GM18499 (cell line): ENCODE data around the gene ARHGAP23.
A peak's percentile ranks its signal among the peaks of the same experiment; 100 is the strongest.

Experiments
- ATAC-seq: cut with Tn5 transposase; IDR thresholded peaks from one replicate; pipeline ENCODE4 v1.9.1; 2021; ENCODE audit warnings: moderate number of reproducible peaks; ENCODE audit not compliant: insufficient read depth, unreplicated experiment

Gene ARHGAP23

GRCh38 chr17:38542286-38542685 is 114.0 kb downstream of the ARHGAP23 start:
- ATAC-seq: no peak

DNA sequence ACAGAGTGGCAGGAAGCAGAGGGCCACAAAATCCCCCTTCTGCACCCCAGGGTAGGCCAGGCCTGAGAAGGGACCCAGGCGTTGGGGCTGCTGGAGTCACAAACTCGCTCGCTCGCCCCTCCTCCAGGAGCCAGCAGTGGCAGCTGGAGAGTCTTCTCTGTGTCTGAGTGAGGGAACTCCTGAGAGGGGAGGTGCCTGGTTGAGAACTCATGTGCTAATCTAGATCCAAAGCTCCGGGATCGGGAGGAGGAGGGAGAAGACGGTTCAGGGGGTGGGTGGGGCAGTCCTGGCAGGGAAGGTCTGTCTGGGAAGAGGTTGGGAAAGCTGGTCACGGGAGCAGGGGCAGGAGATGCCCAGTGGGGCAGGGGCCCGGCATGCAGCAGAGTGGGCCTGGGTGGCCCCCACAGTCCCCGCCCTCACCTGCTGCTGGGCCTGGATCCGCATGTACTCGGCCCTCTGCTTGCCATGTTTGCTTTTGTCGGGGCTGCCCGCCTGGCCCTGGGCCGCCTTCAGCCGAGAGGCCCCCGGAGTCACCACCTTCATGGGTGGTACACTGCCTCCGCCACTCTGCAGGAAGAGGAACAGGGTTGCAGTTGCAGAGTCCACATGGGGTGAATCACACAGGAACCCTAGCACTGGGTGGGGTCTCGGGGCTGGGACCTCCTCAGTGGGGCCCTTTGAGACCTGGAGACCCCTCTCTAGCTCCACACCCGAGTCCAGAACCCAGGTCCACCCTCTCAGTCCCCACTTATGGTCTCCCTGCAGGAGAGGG is 115.3 kb downstream of the ARHGAP23 start:
- ATAC-seq: no peak

DNA sequence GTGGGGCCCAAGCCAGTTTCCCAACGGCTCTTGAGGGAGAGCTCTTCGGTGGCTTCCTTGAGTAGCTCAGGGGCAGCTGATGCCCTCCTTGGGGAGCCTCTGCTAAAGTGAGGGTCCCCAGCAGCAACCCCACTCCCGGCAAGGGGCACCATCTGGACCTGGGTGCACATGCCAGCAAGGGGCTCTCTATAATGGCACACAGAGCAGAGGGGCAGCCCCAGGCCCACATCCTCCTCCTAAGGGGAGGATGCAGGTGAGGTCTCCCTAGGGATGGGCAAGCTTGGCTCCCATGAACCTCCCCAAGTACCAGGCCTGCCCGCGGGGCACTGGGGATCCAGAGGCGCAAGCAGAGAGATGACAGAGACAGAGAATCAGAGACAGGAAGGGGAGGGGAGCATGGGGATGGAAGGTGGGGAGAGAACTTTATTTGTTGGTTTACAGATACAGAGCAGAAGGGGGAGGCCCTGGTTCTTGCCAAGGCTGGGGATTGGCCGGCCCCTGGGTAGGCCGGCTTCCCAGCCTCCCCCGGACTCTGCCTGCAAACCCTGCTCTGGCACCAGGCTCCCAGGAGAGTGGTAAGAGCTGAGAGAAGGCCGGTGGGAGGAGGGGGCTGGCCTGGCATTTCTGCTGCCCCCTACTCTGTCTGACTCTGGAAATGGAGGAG is 116.0 kb downstream of the ARHGAP23 start:
- ATAC-seq: no peak

DNA sequence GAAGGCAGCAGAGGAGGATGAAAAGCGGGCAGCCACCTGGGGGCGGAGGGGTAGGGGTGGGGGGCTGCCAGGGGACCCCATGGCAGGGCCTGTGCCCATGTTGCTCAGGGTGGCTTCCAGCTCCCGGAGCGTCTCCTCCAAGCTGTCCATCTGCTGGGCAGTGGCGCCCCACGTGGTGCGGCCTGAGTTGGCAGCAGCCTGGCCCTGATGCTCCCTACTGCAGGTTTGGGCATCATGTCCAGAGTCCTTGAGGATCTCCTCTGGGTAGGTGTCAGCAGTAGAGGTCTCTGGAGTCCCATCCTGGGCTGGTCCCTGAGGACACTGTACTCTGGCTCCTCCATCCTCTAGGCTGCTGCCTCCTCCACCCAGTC is 116.6 kb downstream of the ARHGAP23 start:
- ATAC-seq: no peak

DNA sequence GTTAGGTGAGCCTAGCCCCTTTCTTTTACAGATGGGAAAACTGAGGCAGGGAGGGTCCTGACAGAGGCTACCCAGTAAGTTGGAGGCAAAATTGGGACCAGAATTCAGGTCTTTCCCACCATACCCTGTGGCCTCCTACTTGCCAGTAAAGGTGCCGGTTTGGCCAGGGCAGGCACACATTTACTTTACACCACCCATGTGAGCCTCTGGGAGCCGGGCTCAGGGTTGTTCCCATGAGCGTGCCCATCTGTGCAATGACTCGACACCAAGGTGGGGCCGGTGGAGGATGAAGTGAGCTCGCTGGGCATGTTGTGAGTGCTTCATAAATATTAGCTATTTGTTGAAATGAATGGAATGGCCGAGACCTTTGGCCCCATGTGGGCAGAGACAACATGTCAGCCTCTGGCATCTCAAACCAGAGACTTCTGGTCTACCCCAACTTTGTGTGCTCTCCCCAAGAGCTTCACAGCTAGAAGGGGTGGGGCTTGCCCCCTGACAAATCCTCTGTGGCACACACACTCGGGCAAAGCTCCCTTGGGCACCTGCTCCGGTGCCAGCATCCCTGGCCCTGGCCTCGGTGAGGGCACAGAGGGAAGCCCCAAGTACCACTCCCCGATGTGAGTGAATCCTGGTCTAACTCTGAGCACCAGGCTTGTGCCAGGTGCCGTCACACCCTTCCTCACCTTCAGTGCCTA is 117.4 kb downstream of the ARHGAP23 start:
- ATAC-seq: no peak

DNA sequence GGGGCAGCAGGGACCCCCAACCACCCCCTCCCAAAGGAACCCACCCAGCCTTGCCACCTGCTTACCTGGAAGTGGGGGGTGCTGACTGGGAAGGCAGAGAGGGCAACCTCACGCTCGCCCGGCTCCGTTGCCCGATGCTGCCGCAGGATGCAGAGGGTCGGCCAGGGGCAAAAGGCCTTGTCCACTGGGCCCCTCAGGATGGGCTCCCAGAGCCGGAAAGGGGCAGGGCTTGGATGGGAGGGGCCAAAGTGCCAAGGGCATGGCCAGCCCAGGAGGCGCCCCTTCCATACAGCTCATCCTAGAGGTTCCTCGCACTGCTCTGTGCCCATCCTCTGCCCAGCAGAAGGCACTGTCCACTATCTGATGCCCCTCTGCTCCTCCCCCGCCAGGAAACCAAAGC is 118.1 kb downstream of the ARHGAP23 start:
- no peak for ATAC-seq

- no peak for ATAC-seq
These were observed 119.2 kb downstream of the ARHGAP23 start for GRCh38 chr17:38547444-38547843.

DNA sequence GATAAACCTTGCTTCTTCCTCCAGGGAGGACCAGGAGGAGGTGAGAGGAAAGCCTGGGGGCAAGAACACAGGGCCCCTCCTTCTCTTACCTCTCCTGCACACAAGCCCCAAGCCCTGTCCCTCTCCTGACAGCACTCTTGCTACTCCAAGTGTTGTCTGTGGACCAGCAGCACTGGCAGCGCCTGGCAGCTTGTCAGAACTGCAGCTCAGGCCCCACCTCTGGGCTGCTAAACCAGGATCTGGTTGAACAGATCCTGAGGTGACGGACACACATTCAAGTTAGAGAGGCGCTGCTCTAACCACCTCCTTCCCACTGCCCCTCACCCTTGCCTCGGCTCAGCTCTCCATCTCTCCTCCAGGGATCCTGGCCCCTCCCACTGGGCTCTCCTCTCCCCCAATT is 121.0 kb downstream of the ARHGAP23 start:
- no peak for ATAC-seq

- ATAC-seq: no peak
These were observed 122.4 kb downstream of the ARHGAP23 start for GRCh38 chr17:38550661-38551060.

- no peak for ATAC-seq
These were observed 122.9 kb downstream of the ARHGAP23 start for GRCh38 chr17:38551121-38551520.

- ATAC-seq: no peak
These were observed 124.1 kb downstream of the ARHGAP23 start for GRCh38 chr17:38552343-38552742.

DNA sequence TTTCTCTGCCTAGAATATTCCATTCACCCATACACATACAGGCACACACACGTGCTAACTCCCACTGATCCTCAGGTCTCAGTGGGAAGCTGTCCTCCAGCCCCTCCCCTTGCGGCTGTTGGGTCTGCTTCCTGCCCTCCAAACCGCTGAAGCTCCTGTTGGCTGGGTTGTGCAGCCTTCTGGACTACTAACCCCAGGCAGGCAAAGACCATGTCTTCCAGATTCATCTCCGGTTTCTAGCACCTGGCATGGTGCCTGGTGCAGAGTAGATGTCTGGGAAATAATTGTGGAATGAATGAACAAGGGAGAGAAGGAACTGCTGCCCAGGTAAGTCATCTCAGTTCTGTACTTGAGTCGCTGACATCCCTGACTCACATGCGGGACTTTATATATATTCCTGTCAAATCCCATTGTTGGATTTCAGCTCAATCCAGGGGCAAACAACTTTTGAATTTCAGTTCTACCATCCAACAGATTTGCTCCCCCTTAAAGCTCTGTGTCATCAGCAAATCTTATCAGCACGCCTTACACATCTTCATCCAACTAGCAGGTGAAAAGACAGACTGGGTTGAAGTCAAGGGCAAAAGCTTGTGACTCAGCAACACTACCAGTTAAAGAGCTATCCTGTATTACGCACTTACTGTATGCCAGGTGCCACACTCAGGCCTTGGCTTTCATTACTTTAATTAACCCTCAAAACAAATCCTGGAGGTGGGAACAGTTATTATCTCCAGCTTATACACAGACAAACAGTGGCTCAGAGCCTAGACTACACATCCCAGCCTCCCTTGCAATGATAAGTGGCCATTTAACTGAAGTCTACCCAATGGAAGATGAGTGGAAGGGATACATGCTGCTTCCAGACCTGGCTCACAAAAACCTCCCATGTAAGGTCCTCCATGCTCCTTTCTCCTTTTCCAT is 126.4 kb downstream of the ARHGAP23 start:
- no peak for ATAC-seq

DNA sequence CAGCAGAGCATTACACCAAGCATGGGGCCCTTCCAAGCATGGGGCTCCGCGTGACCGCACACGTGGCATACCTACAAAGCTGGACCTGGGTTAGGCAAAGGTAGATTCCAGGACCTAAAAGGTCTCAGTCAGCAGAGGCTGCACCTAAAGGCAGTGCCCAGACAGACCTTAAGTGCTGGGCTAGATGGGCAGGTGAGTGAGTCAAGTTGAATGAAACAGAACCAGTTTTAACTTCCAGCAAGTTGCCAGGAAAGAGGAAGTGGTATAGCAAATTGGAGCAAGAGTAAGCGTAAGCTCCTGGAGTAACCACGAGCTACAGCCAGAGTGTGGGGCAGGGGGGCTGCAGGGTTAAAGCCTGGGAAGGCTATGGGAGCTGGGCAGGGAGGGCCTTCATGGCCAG is 128.0 kb downstream of the ARHGAP23 start:
- no peak for ATAC-seq

DNA sequence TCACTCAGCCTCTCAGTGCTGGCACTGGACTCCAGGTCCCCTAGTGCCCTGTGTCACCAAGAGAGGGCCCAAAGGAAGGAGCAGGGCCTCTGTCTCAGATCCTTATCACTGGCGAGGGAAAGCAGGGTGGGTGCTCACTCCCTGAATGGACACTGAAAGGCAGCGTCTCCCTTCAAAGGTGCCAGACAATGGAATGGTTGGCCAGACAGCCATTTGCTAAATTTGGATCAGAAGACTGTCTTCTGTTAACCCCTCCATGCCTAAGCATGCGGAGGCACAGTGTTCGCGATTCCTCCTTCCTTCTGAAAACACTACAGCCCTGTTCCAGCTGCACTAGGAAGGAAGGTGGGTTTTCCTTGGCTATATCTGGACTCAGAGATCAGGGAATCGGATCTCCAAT is 129.1 kb downstream of the ARHGAP23 start:
- ATAC-seq: no peak

DNA sequence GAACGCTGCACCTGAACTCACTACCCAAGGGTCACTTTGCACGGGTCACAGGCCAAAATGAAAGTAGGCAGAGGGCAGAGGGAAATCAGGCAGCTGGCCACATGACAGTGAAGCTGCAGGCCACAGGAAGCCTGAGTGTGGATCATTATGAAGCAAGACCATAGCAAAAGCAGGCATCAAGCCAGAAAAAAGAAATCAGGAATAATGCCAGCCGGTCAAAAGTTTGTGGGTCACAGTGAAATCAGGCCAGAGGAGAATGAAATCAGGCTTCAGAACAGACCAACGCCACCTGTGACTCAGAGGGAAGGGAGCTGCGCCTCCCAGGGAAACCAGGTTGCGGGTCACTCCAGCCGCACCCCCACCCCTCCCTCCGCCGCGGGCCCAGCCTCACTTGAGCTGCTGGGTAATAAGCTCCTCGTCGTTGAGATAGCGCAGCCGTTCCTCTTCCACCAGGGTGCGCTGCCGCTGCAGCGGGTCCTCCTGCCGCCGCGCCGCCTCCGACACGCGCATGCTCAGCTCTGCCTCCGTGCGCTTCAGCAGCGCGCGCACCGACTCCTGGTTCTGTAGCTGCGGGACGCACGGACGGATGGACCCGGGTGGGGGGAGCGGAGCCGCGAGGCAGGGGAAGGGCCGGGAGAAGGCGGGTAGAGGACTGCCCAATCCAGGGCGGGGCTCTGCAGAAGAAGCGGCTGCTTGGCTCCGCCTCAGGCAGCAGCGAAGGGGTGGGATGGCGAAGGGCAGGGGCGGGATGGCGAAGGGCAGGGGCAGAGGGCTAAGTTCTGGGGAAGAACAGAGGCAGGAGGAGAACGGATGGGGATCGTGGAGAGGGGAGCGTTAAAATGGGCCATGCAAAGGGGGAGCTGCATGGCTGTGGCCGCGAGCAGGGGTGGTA is 129.8 kb downstream of the ARHGAP23 start:
- ATAC-seq: peak; percentile 64

DNA sequence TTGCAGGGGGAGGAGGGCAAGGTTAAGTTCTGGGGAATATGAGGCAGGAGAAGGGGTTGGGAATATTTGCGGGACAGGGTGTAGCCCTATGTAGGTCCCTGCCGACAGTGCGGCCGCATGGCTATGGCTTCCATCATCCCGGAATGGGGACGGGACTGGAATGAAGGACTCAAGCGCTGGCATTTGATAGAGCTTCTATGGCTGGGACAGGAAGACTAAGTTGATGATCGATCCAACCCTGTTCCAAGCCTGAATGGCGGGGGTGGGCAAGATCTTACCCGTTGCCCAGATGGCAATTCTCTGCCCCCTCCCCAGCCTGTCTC is 130.4 kb downstream of the ARHGAP23 start:
- no peak for ATAC-seq

DNA sequence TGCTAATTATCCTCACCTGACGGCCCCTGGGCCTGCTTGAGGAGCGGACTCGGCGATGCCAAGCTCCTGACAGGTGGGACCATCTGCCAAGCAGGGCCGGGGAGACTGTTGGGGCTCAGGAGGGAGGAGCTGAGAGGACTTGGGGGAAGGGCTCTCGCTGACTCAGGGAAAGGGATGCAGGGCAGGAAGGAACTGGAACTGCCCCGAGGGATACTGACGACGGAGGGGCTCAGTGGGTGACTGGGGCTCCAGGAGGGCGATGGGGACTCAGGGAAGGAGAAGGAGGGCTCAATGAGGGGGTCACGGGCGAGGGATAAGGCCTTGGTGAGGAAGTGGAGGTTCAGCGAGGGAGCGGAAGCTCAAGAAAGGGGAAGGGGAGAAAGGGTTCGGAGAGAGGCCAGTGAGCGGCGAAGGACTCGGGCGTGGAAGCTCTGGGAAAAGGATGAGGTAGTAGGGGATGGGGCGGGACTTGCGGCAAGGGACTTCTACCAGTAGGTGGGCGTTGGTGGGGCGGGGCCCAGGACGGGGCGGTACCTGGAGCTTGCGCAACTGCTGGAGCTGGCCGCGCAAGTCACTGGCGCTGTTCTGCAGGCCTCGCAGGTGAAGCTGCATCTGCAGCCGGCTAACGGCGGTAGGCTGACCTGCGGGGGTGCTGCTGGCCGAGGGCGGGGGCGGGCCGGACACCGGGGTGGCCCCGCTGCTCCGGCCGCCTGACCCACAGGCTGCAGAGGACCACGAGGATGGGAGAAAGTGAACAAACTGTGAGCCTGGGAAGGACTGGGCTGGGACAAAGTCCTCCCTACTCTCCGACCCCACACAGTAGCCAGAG is 131.0 kb downstream of the ARHGAP23 start:
- ATAC-seq: no peak

DNA sequence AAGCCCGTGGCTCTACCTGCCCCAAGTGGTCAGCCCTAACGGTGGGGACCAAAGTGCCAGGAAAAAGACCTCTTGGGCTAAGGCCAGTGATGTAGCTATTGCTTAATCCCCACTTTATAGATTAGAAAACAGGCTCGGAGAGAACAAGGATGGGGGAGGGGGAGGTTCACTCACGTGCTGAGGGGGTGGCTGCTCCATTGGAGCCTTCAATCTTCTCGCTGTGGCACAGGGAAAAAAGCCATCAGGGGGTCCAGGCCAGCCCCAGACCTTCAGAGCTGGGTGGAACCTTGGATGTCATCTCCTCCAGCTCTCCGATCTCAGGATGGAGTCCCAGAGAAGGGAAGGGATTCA is 131.6 kb downstream of the ARHGAP23 start:
- ATAC-seq: no peak
